Measurements from ENCODE around the gene PER2. TPM values are rescaled to one million over a fixed set of nuclear protein-coding genes. Genes with fewer than 3 reads are reported as not detected.
A peak's percentile ranks its signal among the peaks of the same experiment; 100 is the strongest.

The PER2 gene
- total and polyA plus RNA-seq, 2 donors (not counting 1 experiment from before 2014, with no cell fraction given) = 3.2 to 12.6 TPM

DNA sequence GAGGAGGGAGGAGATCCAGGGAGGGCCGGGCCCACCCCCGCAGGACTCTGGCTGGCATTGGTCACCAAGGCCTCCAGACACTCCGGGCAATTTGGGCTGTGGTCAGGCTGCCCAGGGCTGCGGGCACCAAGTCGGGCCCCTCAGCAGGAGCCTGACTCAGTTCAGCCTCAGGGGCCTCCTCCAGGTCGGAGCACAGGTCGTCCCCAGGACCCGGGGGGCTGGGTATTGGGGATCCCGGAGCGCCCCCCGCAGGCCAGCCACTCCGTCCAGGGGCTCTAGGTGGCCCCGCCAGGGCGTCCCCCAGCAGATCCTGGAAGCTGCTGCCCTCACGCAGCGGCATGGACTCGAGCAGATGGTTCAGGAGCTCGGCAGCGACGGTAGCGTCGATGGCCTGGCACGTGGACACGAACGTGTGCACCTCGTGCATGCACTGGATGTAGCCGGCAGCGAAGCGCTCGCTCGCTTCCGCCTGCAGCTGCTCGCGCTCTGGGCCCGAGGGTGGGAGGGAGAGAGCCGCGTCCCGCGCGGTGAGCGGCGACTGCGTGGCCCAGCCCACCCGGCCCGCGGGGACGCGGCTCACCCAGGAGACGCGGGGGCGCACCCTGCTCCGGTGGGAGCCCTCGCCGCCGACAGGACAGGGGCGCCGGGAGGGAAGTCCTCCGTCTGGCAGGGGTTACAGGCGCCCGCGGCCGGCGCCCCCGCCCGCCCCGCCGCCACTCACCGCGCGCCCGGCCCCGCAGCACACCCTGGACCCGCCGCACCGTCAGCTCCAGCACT is 49.5 kb downstream of the PER2 start:
- DNase-seq (peak; percentile 66), ATAC-seq (ENCODE audit: low read depth) (peak; percentile 19)
- H3K4me3 Mint-ChIP-seq = peak overlapping the region; percentile 74
- no peak overlapping the region for H3K27ac ChIP-seq (ENCODE audit: low read length in 2 of 2)
- 21% methylated on average over 75 of the region's 75 CpGs for WGBS (ENCODE audit: insufficient coverage)
- H3K4me1 Mint-ChIP-seq = peaks cover 20% of the 10 kb centered on the region
- H3K9me3 ChIP-seq (ENCODE audit: control extremely low read depth in 1 of 3, control insufficient read depth in 2 of 3, insufficient read depth in 1 of 3, low read length in 2 of 3) = peaks cover 0 to 17% (median 0%) of the 10 kb centered on the region in 3 donors
- ChIA-PET POLR2A (interaction anchor here (1.7 kb wide), 1 partner anchor 35 kb away, joined by 9 read pairs; the partner anchor contains the start of gene ILKAP), CTCF (interaction anchor here (1.1 kb wide), 1 partner anchor 17 kb away, joined by 3 read pairs; no protein-coding TSS in a partner anchor)
- TF ChIP-seq, protein P1, sequence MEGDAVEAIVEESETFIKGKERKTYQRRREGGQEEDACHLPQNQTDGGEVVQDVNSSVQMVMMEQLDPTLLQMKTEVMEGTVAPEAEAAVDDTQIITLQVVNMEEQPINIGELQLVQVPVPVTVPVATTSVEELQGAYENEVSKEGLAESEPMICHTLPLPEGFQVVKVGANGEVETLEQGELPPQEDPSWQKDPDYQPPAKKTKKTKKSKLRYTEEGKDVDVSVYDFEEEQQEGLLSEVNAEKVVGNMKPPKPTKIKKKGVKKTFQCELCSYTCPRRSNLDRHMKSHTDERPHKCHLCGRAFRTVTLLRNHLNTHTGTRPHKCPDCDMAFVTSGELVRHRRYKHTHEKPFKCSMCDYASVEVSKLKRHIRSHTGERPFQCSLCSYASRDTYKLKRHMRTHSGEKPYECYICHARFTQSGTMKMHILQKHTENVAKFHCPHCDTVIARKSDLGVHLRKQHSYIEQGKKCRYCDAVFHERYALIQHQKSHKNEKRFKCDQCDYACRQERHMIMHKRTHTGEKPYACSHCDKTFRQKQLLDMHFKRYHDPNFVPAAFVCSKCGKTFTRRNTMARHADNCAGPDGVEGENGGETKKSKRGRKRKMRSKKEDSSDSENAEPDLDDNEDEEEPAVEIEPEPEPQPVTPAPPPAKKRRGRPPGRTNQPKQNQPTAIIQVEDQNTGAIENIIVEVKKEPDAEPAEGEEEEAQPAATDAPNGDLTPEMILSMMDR (IDR thresholded peaks at IDR 0.05) = no peak
- TF ChIP-seq EZH2 (IDR thresholded peaks at IDR 0.05; ENCODE audit: borderline replicate concordance, insufficient read depth, low read depth, low read length, poor library complexity, severe bottlenecking) = no peak
- H3K4me2 ChIP-seq (replicated peaks; ENCODE audit: low read depth, low read length, poor library complexity, severe bottlenecking) = peak overlapping the region; percentile 95
- no peak overlapping the region for H3K27ac Mint-ChIP-seq
- intact Hi-C loops (cut with micrococcal nuclease) = loop anchor here (1.0 to 5.0 kb wide), 3 partner anchors 36 to 272 kb away; partner anchors contain the start of genes ILKAP, TRAF3IP1 and UBE2F
- H3K36me3 ChIP-seq (replicated peaks in 1 of 2; ENCODE audit: control extremely low read depth in 1 of 2, control insufficient read depth in 1 of 2, extremely low read depth in 1 of 2, insufficient read depth in 2 of 2, low read length in 1 of 2) = peaks cover 0 to under 1% of the 10 kb centered on the region in 2 experiments
- peak overlapping the region; percentile 42 for H3K9ac ChIP-seq (ENCODE audit: low read length)
- H3K27me3 Mint-ChIP-seq = peaks cover 15% of the 10 kb centered on the region
- H3K79me2 ChIP-seq (ENCODE audit: control insufficient read depth, insufficient read depth, low read length) = no peaks in the 10 kb centered on the region
- H2AFZ ChIP-seq (ENCODE audit: insufficient read depth, low read depth, low read length, poor library complexity, severe bottlenecking) = peak overlapping the region; percentile 64
- H3K9me3 Mint-ChIP-seq (ENCODE audit: insufficient read depth) = no peaks in the 10 kb centered on the region
- peak overlapping the region in 3 of 5 experiments; percentile 47 to 67 (median 58) for H3K4me3 ChIP-seq (ENCODE audit: control extremely low read depth in 1 of 5, extremely low read depth in 1 of 5, insufficient read depth in 1 of 5, low read depth in 2 of 5, low read length in 4 of 5)
- peaks cover 14 to 19% of the 10 kb centered on the region in 2 donors for H3K4me1 ChIP-seq (ENCODE audit: control insufficient read depth in 2 of 2, insufficient read depth in 2 of 2, low read length in 2 of 2)
- peaks cover 5% of the 10 kb centered on the region for H4K20me1 ChIP-seq (ENCODE audit: control insufficient read depth, insufficient read depth, low read length, poor library complexity, severe bottlenecking)
- H3K27me3 ChIP-seq (replicated peaks in 1 of 4; ENCODE audit: control extremely low read depth in 1 of 4, control insufficient read depth in 3 of 4, insufficient read depth in 4 of 4, low read length in 3 of 4) = peaks cover 0 to 46% (median 17%) of the 10 kb centered on the region in 4 experiments

All from B cell (primary cell).